ENCODE data around the gene H2BK1.
A peak's percentile ranks its signal among the peaks of the same experiment; 100 is the strongest.

H2BK1 gene

DNA sequence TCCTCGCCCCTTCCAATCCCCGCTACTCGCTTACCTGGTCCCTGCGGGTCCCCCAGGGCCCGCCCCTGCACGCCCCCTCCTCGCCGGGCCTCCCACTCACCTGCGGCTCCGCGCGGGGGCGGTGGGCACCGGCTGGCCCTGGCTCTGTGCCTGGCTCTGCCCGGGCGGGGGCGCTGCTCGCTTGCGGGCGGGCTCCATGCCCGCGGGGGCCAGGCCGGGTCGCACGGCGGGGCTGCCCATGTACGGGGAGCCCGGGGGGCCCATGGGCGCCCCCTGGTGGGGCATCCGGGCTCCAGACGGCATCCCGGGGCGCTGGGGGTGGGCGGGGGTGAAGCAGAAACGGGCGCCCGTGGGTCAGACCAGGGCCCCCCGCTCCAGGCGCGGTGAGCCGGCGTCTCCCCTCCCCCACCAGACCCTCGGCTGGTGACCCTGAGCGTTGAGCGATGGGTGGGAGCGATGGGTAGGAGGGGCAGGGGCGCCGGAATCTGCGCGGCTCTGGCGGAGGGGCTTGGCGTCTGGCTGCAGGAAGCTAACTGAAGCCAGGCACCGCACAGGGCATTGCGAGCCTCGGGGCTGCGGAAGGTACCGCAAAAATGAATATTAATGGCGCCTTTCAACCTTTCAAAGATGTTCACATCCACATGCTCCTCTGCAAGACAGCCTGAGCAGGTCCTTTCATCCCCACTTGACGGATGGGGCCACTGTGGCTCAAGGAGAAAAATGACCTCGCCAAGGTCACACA, 35.2 kb upstream of the H2BK1 start:
- DNase-seq (ENCODE audit: low read depth in 2 of 2) = peak in 1 of 2 donors; percentile 47

DNA sequence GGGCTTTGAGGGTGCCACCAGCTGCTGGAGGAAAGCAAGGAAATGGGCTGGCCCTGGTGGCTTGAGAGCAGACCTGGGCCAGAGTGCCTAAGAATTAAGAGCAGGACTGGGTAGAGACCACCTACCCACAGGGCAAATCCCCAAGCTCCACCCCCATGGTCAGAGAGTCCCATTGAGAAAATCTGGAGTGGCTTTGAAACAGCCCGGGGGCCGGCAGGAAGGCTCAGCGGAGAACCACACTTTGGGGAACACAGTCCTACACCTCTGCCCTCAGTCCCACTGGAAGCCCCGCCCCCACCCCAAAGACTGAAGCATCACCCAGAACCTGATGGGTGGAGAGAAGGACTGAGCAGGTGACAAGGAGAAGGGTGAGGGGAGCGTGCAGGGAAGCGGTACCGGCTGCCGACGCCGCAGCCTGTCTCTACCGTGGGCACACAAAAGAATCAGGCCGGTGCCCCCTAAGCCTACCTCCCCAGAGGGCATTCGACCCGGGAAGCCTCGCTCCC, 34.6 kb upstream of the H2BK1 start:
- no peak for DNase-seq (ENCODE audit: low read depth in 2 of 2)

DNA sequence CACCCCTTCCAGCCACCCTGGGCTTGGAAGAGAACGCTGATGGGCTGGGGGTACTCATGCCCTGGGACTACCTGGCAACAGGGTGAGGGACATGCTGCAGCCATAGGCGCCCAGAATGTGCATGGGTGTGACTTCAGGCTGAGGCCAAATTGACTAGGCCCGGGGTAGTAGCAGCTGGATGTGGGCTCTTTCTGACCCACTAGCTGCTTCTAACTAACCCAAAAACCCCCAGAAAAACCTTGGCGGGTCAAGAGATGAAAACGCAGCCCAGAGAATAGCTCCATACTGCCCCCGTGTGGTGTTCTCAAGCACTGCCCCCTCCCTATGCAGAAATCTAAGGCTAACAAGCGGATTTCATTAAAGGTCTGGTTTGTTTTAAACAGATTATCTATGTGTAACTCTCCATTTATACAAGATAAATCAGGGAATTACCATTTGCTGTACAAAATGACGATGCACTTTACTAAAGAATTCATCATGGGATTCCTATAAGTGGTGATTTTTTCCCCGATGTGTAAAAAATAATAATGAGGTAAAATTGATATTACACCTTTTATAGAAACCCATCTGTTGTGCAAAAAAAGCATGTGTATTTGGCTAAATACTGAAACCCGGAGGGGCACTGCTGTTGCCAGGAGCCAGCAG, 34.0 kb upstream of the H2BK1 start:
- DNase-seq (ENCODE audit: low read depth in 2 of 2) = no peak

DNA sequence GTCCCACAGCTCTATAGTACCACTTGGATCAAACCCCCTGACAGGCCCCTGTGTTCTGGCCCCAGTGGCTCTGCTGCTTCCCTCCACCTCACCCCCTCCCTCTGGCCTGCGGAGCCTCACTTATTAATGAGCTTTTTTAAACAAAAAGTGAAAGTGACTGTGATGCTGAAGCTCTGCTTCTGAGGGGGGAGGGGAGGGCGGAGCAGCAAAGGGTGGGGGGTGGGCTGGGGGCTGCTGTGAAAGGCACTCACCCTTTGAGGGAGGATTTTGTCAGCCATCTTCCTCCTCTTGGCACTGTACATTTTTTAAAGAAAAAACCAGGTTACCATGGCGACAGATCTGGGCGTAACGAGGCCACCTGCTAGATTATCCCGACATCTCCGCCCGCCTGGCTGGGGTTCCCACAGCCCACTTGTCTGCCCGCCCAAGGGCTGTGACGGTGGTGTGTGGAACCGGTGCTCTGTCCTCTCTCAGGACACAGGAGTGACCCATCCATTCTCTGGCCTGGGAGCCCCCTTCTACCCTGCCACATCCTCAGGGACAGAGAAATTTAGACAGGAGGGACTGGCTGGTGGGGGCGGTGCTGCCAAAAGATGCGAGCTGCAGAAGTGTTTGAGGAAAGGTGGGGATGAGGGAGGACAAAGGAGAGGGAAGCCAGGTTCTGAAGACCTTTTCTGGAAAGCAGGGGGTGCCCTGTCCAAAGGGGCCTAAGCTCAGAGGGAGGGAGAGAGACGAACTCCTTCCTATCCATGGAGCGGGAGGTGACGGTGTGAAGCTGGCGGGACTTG, 33.3 kb upstream of the H2BK1 start:
- DNase-seq (ENCODE audit: low read depth in 2 of 2) = no peak

DNA sequence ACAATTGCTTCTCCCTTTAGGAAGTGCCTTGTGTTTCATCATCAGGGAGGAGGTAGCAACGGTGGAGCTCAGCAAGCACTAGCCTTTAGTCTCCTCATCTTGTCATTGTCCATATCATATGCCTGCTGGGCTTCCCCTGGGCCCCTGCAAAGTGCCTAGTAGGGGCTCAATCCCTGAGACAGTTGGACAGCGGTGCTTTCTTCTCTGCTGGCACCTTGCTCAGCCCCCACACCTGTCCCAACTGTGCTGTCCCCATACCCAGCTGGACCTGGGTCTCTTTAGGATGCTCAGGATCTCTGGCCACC, 32.7 kb upstream of the H2BK1 start:
- DNase-seq (ENCODE audit: low read depth in 2 of 2) = no peak

DNA sequence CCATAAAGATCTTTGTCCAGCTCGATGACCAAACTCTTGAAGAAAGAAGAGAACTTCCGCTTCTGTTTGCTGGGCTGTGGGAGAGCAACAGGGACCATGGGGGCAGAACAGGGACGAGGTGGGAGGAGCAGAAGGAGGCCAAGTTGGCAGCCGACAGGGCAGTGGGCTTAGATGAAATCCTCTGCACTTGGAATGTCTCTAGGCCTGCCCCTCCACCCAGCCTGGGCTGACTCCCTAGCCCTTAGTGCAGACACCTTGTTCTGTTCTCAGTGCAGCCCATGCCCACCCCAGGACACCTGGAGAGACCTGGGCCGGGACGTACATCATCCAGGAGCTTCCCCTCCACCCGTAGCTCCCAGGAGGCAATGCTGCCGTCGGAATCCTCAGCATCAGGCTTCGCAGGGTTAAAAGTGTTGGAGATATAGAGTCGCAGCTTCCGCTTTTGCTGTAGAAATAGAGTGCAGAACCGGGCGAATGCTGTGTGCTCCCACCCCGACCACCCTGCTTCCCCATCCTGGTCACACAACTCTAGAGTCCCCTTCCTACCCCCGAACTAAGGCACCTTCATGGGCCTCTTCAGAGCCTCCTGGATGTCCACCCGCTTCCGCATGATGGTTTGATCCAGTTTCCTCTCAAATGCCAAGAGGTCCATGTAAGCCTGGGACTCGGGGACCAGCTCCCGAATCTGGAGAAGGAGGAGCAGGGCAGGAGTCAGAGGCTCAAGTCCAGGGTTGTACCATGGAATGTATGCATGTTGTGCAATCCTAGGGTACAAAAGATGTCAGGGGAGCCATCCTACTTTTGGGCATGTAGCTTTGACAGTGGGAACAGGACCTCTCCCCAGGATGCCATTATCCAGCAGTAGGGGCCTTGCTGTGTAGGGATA, 32.1 kb upstream of the H2BK1 start:
- no peak for DNase-seq (ENCODE audit: low read depth in 2 of 2)

DNA sequence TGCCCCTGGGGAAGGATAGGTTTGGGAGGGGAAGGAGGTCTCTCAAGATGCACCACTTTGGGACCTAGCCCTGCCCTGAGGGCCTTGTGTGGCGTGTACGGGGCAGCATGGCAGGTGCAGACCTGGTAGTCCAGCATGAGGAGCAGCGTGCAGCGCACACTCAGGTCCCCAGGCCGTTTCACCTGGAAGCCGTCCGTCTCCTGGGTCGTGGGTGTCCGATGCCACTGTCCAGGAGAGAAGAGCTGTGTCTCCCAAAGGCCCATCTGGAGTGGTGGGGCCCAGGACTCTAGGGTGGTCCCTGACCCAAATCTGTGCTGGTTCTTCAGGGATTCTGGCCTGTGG, 31.4 kb upstream of the H2BK1 start:
- no peak for DNase-seq (ENCODE audit: low read depth in 2 of 2)

DNA sequence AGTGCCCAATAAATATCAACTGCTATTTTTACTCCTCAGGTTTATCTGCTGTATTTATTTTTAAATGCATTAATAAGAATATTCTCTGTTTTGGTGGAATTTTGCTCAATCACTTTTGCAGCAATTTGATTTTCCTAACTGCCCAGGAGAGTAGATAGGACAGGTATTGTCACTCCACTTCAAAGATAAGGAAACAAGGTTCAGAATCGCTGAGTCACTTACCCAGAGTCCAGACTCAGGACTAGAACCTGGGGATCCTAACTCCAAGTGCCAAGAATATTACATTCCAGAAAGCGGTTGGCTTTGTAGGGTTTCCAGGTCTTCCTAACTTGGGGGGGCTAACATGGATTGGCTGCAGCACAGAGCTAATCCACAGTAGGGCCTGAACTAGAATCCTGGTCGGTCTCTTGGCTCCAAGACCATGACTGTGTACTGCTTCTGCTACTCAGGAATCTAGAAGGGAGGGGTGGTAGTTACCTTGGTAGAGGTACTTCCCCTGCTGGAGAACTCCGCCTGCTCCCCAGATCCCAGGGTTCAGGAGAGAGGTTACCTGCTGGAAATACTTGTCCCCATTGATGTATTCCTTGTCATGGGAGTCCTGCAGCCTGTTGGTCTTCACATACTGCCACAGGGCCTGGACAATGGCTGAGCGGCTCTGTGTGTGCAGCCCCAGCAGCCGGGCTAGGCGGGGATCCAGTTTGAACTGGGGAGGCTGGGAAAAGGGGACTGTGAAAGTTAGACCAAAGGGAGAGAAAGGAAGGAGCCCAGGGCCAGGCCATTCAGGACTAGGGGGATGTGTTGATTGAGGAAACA, 30.9 kb upstream of the H2BK1 start:
- DNase-seq (ENCODE audit: low read depth in 2 of 2) = no peak

DNA sequence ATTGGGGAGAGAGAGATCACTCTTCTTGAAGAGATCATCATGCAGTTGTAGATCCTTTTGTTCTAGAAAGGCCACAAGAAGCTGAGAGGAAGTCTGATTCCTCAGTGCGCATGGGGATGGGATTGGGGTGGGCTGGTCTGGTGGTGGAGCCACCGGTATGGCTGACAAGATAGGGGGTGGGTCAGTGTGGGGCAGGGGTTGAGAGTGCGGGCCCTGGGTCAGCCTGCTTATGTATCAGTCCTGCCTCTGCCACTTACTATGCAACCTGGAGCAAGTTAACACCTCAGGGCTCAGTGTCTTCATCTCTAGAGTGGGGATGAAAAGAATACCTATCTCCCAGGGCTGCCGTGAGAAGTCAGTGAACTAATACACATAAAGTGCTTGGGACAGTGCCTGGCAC, 30.2 kb upstream of the H2BK1 start:
- no peak for DNase-seq (ENCODE audit: low read depth in 2 of 2)

DNA sequence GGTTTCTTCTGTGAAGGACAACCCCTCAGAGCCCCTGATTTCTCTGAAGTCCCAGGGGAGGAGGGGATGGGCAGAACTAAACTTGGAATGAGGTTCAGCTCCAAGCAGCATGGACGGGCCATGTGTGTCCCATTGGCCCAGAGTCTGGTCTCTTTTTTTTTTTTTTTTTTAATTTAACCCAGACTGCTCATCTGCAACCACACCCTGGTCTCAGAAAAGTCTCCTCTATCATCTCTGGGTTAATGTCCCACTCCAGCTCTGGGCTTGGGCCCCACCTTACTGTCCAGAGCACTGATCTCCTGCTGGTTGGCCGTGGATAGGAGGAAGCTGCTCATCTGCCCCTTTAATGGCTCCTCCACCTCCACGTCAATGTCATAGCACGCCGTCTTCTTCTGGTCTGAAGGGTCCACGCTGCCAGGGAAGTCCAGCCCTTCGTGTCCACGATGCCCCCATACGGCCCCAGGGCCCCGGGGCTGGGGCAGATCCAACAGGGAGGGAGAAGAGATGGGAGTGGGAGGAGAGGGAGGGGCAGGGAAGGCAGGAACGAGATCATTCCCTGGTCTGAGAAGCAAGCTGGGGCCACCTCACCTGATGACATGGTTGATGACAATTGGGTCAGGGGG, 29.7 kb upstream of the H2BK1 start:
- no peak for DNase-seq (ENCODE audit: low read depth in 2 of 2)

DNA sequence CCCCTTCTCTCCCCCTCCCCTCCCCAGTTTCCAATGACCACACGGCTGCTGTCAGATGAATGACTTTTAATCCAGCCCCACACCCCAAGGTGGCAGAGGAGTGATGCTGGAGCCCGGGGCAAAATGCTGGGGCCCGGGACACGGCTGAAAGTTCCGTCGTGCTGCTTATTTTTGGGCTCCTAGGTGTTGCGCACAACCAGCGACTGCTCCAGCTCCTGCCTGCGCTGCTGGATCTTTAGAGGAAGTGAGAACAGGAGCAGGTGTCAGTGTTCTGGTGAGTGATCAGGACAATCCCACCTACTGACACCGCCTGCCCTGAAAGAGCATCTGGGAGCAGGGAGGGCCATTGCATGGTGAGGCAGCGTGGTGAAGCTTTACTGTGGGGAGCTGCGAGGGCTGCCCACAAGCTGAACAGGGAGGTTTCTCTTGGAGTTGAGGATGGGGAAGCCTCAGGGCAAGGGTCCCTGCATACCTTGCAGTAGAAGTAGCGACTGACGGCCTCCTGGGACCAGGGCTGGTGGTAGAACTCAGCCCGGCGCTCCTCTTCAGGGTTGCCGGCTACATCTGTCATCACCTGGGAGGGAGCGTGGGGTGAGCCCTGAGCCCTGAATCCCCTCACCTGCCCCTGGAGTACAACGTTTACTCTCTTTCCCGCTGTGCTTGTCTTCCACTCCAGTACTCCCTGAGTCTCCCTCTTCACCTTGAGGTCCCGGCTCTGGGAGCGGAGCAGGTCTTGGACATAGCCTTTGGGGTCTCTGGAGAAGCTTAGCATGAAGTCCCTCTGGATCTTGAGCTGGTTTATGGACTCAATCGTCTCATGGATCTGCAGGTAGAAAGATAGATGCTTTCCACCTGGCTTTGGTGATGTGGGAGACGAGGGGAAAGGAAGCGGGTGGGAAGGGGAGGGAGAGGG, 28.9 kb upstream of the H2BK1 start:
- DNase-seq (ENCODE audit: low read depth in 2 of 2) = no peak

DNA sequence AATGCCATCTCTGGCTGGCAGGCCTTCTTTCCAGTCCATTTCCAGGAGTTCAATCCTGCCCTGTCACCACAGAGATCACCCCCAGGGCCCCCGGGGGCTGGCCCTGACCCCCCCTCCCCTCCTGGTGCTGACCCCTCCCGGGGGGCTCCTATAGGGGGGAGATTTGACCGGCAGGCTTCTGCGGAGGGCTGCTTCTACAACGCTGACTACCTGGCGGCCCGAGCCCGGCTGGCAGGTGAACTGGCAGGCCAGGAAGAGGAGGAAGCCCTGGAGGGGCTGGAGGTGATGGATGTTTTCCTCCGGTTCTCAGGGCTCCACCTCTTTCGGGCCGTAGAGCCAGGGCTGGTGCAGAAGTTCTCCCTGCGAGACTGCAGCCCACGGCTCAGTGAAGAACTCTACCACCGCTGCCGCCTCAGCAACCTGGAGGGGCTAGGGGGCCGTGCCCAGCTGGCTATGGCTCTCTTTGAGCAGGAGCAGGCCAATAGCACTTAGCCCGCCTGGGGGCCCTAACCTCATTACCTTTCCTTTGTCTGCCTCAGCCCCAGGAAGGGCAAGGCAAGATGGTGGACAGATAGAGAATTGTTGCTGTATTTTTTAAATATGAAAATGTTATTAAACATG, 28.0 kb upstream of the H2BK1 start:
- DNase-seq (ENCODE audit: low read depth in 2 of 2) = no peak

DNA sequence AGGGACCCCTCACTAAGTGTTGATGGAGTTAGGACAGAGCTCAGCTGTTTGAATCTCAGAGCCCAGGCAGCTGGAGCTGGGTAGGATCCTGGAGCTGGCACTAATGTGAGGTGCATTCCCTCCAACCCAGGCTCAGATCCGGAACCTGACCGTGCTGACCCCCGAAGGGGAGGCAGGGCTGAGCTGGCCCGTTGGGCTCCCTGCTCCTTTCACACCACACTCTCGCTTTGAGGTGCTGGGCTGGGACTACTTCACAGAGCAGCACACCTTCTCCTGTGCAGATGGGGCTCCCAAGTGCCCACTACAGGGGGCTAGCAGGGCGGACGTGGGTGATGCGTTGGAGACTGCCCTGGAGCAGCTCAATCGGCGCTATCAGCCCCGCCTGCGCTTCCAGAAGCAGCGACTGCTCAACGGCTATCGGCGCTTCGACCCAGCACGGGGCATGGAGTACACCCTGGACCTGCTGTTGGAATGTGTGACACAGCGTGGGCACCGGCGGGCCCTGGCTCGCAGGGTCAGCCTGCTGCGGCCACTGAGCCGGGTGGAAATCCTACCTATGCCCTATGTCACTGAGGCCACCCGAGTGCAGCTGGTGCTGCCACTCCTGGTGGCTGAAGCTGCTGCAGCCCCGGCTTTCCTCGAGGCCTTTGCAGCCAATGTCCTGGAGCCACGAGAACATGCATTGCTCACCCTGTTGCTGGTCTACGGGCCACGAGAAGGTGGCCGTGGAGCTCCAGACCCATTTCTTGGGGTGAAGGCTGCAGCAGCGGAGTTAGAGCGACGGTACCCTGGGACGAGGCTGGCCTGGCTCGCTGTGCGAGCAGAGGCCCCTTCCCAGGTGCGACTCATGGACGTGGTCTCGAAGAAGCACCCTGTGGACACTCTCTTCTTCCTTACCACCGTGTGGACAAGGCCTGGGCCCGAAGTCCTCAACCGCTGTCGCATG, 27.2 kb upstream of the H2BK1 start:
- DNase-seq (ENCODE audit: low read depth in 2 of 2) = no peak

DNA sequence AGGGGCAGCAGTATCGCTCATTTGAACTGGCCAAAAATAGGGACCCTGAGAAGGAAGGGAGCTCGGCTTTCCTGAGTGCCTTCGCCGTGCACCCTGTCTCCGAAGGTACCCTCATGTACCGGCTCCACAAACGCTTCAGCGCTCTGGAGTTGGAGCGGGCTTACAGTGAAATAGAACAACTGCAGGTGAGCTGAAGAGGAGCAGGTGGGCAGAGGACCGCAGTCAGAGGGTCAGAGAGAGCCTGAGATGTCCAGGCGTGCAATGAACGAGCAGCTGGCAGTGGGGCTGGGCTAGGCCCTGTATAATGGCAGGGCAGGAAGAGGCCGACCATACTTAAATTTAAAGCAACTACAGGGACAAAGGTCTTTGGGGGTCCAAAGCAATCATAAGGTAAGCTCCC, 26.1 kb upstream of the H2BK1 start:
- DNase-seq (ENCODE audit: low read depth in 2 of 2) = no peak

DNA sequence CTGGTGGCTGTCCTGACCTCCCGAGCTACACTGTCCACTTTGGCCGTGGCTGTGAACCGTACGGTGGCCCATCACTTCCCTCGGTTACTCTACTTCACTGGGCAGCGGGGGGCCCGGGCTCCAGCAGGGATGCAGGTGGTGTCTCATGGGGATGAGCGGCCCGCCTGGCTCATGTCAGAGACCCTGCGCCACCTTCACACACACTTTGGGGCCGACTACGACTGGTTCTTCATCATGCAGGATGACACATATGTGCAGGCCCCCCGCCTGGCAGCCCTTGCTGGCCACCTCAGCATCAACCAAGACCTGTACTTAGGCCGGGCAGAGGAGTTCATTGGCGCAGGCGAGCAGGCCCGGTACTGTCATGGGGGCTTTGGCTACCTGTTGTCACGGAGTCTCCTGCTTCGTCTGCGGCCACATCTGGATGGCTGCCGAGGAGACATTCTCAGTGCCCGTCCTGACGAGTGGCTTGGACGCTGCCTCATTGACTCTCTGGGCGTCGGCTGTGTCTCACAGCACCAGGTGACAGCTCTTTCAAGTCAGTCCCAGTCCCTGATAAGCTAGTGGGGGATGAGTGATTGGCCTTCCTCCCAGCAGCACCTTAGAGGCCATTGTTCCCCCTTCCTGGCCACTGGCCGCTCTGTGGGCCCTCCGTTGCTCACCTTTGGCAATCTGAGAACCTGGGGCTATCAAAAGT, 25.0 kb upstream of the H2BK1 start:
- no peak for DNase-seq (ENCODE audit: low read depth in 2 of 2)

DNA sequence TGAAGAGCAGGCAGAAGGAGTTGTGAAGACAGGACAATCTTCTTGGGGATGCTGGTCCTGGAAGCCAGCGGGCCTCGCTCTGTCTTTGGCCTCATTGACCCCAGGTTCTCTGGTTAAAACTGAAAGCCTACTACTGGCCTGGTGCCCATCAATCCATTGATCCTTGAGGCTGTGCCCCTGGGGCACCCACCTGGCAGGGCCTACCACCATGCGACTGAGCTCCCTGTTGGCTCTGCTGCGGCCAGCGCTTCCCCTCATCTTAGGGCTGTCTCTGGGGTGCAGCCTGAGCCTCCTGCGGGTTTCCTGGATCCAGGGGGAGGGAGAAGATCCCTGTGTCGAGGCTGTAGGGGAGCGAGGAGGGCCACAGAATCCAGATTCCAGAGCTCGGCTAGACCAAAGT, 23.5 kb upstream of the H2BK1 start:
- no peak for DNase-seq (ENCODE audit: low read depth in 2 of 2)

DNA sequence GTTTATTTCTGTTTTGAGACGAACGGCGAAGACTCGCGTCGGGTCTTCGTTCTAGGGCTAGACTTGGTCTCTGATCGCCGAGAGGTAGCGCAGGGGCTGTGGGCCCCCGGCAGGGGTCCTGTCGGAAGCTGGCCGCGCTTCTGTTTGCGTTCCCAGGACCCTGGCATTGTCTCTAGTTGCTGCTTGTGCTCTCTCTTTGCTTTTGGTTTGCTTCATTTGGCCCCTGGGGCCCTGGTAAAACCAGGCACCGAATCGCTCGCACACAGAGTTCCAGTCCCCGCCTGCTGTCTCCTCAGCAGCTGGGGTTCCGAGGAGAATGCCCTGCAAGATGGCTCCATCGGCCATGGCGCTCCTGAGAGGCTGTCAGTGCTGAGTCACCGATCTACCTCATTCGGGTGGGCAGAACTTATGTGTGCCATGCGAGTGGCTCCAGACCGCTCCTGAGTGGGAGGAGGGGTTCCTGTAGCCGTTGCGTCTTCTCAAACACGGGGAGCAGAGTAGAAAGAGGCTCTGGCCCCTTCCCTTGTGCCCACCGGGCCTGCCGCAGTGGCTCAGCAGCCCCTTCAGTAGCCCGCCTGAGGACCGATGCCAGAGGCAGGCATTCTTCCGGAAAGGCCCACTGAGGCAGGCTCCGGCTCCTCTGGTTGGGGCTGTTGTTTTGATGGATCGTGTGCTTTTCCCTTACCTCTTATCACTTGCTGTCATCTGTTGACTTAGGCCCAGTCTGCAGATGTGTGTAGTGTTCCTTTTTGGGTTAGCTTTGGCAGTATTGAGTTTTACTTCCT, 22.8 kb upstream of the H2BK1 start:
- DNase-seq (ENCODE audit: low read depth in 2 of 2) = peak; percentile 48 to 69

All from activated CD8-positive, alpha-beta memory T cell treated with anti-CD3 and anti-CD28 coated beads for 4 hours (primary cell).